Measurements from ENCODE around the gene UFC1. TPM values are rescaled to one million over a fixed set of nuclear protein-coding genes. Genes with fewer than 3 reads are reported as not detected.
A peak's percentile ranks its signal among the peaks of the same experiment; 100 is the strongest.

Gene UFC1
- total RNA-seq, 4 donors from 2014 or later = 42.0 to 100 (median 82.5) TPM

DNA sequence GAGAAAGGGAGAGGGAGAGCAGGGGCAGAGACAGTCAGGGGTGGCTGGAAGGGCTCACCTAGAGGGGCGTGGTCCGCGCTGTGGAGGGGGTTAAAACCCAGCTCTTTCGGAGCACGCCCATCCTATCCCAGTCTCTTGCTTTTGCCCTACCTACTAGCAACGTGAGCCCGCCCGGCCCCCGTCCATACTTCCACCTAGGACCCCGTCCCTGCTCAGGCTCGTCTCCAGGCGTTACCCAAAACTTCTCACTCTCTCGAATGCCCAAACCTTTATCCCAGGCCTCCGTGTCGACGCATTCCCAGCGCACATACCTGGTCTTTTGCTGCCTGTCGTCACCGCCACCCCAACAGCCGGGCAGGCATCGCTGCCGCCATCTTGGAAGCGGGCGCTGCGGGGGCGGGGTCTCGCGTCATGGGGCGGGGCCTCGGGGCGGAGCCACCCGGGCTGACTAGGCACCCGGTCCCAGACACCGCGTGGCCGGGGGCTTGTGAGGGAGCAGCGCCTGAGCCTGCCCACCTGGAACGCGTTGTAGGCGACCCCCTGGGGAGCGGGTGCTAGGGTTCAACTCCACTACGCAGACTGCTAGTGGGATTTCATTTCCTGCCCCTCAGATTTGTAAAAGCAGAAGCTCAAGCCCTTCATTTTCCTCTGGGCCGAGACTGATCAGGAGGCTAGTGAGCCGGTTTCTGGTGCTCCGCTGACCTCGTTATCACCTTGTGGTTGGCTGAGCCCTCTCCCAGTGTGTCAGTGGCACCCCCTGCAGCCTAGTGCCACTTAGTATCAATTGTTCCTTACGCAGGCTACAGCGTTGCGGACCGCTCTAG, 23.5 kb downstream of the UFC1 start, which contains the start of gene B4GALT3:
Gene B4GALT3, minus strand, starts transcription at position 396 of the 824 bp plus-strand sequence. CDS start 1,447 bp downstream, outside the sequence.
- peak within 1 kb of the TSS; percentile 66 for H3K4me3 ChIP-seq (ENCODE audit: low read depth, poor library complexity, severe bottlenecking)
- peak; percentile 87 to 99 for DNase-seq (ENCODE audit: low spot score in 2 of 2)
- whole genome bisulfite sequencing, 2 donors = 5 to 6% methylated on average over 40 to 47 of the region's 50 CpGs
- TF ChIP-seq, protein P1, sequence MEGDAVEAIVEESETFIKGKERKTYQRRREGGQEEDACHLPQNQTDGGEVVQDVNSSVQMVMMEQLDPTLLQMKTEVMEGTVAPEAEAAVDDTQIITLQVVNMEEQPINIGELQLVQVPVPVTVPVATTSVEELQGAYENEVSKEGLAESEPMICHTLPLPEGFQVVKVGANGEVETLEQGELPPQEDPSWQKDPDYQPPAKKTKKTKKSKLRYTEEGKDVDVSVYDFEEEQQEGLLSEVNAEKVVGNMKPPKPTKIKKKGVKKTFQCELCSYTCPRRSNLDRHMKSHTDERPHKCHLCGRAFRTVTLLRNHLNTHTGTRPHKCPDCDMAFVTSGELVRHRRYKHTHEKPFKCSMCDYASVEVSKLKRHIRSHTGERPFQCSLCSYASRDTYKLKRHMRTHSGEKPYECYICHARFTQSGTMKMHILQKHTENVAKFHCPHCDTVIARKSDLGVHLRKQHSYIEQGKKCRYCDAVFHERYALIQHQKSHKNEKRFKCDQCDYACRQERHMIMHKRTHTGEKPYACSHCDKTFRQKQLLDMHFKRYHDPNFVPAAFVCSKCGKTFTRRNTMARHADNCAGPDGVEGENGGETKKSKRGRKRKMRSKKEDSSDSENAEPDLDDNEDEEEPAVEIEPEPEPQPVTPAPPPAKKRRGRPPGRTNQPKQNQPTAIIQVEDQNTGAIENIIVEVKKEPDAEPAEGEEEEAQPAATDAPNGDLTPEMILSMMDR (IDR thresholded peaks at IDR 0.05) = no peak
- peak in 1 of 2 donors; percentile 11 for TF ChIP-seq POLR2A (IDR thresholded peaks at IDR 0.05)
- intact Hi-C loops (cut with DNase I; ENCODE audit: low total_unique reads) = no loop called here

DNA sequence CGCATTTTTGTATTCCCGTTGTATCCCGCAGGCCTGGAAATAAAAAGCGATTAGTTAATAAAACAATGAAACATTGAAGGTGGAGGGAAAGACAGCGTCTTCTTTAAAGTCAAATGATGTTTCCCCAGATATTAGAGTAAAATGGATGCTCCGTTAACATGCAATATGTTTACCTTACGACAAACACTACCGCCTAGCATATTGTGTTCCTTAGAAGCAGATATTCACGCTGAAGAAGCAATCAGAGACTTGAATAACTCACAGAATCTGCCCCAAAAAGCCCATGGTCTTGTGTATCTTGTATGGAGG, 24.1 kb downstream of the UFC1 start:
- 57 to 64% methylated on average over 9 of the region's 9 CpGs for WGBS, 2 donors
- DNase-seq (ENCODE audit: low spot score in 2 of 2) = no peak
- intact Hi-C loops (cut with DNase I; ENCODE audit: low total_unique reads) = no loop called here
- TF ChIP-seq POLR2A (IDR thresholded peaks at IDR 0.05) = no peak
- H3K4me3 ChIP-seq (ENCODE audit: low read depth, poor library complexity, severe bottlenecking) = no peak overlapping the region

DNA sequence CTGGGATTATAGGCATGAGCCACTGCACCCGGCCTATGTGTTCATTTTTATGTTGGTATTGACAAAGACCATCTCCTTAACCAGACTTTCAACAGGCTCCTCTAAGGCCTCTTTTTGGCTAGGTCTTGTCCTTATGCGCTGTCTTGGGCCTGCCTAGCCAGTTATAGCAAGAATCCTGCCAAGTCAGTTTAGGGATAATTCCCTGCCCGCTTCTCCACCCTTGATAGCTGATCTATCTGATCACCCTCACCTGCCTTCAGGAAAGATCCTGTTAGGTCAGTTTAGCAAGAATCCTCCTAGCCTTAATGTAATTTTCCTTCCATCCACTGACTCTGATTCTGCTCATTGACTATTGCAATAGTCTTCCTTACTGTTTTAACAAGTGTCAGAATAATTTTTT, 25.9 kb downstream of the UFC1 start:
- 55 to 69% methylated on average over 3 of the region's 3 CpGs for WGBS, 2 donors
- TF ChIP-seq, protein P1 (IDR thresholded peaks at IDR 0.05) = no peak
- no peak for TF ChIP-seq POLR2A (IDR thresholded peaks at IDR 0.05)
- H3K4me3 ChIP-seq (ENCODE audit: low read depth, poor library complexity, severe bottlenecking) = no peak overlapping the region
- intact Hi-C loops (cut with DNase I; ENCODE audit: low total_unique reads) = no loop called here
- no peak for DNase-seq (ENCODE audit: low spot score in 2 of 2)

DNA sequence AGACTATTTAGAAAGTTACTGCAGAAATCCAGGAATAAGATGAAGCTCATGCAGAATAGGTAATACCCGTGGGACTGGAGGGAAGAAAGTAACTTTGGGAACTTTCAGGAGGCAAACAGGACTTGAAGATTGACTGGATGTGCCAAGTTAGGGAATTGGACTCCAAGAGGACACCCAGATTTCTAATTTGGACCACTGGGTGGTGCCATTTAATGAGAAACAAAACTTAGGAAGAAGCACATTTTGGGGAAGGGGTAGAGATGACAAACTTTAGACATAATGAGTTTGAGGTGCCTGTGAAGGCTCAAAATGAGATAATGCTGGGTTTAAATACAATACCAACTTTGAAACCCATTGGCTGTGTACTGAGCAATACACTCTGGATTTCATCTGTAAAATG, 26.9 kb downstream of the UFC1 start:
- TF ChIP-seq, protein P1 (IDR thresholded peaks at IDR 0.05) = no peak
- no peak for TF ChIP-seq POLR2A (IDR thresholded peaks at IDR 0.05)
- no peak for DNase-seq (ENCODE audit: low spot score in 2 of 2)
- intact Hi-C loops (cut with DNase I; ENCODE audit: low total_unique reads) = no loop called here
- WGBS, 2 donors = 68 to 94% methylated on average over 1 of the region's 1 CpG
- H3K4me3 ChIP-seq (ENCODE audit: low read depth, poor library complexity, severe bottlenecking) = no peak overlapping the region

DNA sequence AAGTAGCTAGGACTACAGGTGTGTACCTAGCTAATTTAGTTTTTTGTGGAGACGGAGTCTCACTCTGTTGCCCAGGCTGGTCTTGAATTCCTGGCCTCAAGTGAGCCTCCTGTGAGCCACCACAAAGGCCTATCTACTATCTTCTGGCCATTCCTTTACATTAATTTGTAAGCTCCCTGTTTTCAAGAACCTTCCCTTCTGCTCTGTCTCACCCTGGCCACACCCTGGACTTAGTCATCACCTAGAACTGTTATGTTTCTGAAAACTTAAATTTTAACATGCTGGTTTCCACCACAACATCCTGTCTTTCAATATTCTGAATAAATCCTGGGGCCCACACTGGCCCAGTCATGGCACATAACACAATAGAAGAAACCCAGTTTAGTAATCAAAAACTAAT, 28.4 kb downstream of the UFC1 start:
- TF ChIP-seq POLR2A (IDR thresholded peaks at IDR 0.05) = no peak
- intact Hi-C loops (cut with DNase I; ENCODE audit: low total_unique reads) = no loop called here
- H3K4me3 ChIP-seq (ENCODE audit: low read depth, poor library complexity, severe bottlenecking) = no peak overlapping the region
- 61 to 82% methylated on average over 1 of the region's 1 CpG for WGBS, 2 donors
- no peak for DNase-seq (ENCODE audit: low spot score in 2 of 2)

DNA sequence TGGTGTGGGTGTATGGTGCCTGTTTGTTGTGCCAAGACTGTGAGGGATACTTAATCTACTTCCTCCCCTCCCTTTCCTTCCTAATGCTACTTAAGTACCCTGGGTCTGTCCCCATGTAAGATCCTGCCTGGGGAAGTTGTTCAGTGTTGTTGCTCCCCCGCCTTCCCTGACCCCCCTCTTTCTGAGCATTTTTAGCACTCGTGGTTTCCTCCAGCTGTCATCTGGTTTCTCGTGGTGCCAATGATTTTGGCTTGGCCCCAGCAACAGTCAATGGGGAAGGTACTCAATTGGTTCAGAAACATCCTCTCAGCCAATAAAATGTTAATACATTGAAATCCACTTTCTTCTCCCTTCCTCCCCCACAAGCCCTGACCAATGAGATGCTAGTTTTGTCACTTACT, 31.5 kb downstream of the UFC1 start:
- intact Hi-C loops (cut with DNase I; ENCODE audit: low total_unique reads) = no loop called here
- peak; percentile 88 to 96 for DNase-seq (ENCODE audit: low spot score in 2 of 2)
- H3K4me3 ChIP-seq (ENCODE audit: low read depth, poor library complexity, severe bottlenecking) = no peak overlapping the region
- TF ChIP-seq POLR2A (IDR thresholded peaks at IDR 0.05) = no peak
- TF ChIP-seq, protein P1 (IDR thresholded peaks at IDR 0.05) = no peak
- WGBS, 2 donors = 4 to 5% methylated on average over 3 of the region's 3 CpGs
